ENCODE data around the gene LCA5L. TPM values are rescaled to one million over a fixed set of nuclear protein-coding genes. Genes with fewer than 3 reads are reported as not detected.

LCA5L gene
- total and polyA plus RNA-seq, 2 donors (not counting 1 experiment from before 2014, with no cell fraction given), result 0.62 TPM; not detected in 1

DNA sequence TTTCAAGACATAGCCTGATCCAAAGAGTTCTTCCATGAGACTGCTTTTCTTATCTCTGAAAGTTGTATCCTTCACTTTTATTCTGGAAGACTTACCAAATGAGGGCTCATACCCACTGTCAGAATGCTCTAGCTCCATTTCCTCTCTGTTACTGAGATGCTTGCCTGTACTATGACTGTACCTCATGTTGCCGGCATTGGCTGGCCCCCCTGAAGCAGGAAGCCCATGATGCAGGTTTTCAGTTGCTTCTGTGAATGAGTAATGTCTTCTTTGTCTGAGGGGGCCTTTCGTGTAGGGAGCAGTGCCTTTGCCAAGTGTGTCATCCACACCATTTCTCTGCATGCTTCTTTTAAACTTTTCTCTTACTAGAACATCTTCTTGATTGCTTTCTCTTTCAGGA lies 39.5 kb downstream of the LCA5L start:
- POLR2A ChIA-PET, result no interaction called here
- H3K27ac ChIP-seq (ENCODE audit: low read length in 2 of 2), result no peak overlapping the region
- H3K4me2 ChIP-seq (replicated peaks; ENCODE audit: low read depth, low read length, poor library complexity, severe bottlenecking), result no peak overlapping the region
- no peak overlapping the region for H3K4me3 ChIP-seq (ENCODE audit: control extremely low read depth in 1 of 5, extremely low read depth in 1 of 5, insufficient read depth in 1 of 5, low read depth in 2 of 5, low read length in 4 of 5)
- H3K27me3 ChIP-seq (replicated peaks in 1 of 4; ENCODE audit: control extremely low read depth in 1 of 4, control insufficient read depth in 3 of 4, insufficient read depth in 4 of 4, low read length in 3 of 4), result no peaks in the 10 kb centered on the region
- peaks cover 3 to 9% of the 10 kb centered on the region in 2 experiments for H3K36me3 ChIP-seq (replicated peaks in 1 of 2; ENCODE audit: control extremely low read depth in 1 of 2, control insufficient read depth in 1 of 2, extremely low read depth in 1 of 2, insufficient read depth in 2 of 2, low read length in 1 of 2)
- TF ChIP-seq EZH2 (IDR thresholded peaks at IDR 0.05; ENCODE audit: borderline replicate concordance, insufficient read depth, low read depth, low read length, poor library complexity, severe bottlenecking), result no peak
- TF ChIP-seq, protein P1, sequence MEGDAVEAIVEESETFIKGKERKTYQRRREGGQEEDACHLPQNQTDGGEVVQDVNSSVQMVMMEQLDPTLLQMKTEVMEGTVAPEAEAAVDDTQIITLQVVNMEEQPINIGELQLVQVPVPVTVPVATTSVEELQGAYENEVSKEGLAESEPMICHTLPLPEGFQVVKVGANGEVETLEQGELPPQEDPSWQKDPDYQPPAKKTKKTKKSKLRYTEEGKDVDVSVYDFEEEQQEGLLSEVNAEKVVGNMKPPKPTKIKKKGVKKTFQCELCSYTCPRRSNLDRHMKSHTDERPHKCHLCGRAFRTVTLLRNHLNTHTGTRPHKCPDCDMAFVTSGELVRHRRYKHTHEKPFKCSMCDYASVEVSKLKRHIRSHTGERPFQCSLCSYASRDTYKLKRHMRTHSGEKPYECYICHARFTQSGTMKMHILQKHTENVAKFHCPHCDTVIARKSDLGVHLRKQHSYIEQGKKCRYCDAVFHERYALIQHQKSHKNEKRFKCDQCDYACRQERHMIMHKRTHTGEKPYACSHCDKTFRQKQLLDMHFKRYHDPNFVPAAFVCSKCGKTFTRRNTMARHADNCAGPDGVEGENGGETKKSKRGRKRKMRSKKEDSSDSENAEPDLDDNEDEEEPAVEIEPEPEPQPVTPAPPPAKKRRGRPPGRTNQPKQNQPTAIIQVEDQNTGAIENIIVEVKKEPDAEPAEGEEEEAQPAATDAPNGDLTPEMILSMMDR (IDR thresholded peaks at IDR 0.05), result no peak
- Mint-ChIP-seq H3K27me3 (no peaks in the 10 kb centered on the region), H3K4me1 (no peaks in the 10 kb centered on the region), H3K27ac (no peak overlapping the region), H3K9me3 (ENCODE audit: insufficient read depth) (no peaks in the 10 kb centered on the region), H3K4me3 (no peak overlapping the region)
- H3K9me3 ChIP-seq (ENCODE audit: control extremely low read depth in 1 of 3, control insufficient read depth in 2 of 3, insufficient read depth in 1 of 3, low read length in 2 of 3), result peaks cover 0 to 7% (median 2%) of the 10 kb centered on the region in 3 donors
- H4K20me1 ChIP-seq (ENCODE audit: control insufficient read depth, insufficient read depth, low read length, poor library complexity, severe bottlenecking), result no peaks in the 10 kb centered on the region
- H3K4me1 ChIP-seq (ENCODE audit: control insufficient read depth in 2 of 2, insufficient read depth in 2 of 2, low read length in 2 of 2), result no peaks in the 10 kb centered on the region
- no peak overlapping the region for H2AFZ ChIP-seq (ENCODE audit: insufficient read depth, low read depth, low read length, poor library complexity, severe bottlenecking)
- CTCF ChIA-PET, result no interaction called here
- WGBS (ENCODE audit: insufficient coverage), result no CpG with 5 or more reads among the region's 2 CpGs
- H3K79me2 ChIP-seq (ENCODE audit: control insufficient read depth, insufficient read depth, low read length), result no peaks in the 10 kb centered on the region
- DNase-seq (no peak), ATAC-seq (ENCODE audit: low read depth) (no peak)
- intact Hi-C loops (cut with micrococcal nuclease), result no loop called here
- no peak overlapping the region for H3K9ac ChIP-seq (ENCODE audit: low read length)

DNA sequence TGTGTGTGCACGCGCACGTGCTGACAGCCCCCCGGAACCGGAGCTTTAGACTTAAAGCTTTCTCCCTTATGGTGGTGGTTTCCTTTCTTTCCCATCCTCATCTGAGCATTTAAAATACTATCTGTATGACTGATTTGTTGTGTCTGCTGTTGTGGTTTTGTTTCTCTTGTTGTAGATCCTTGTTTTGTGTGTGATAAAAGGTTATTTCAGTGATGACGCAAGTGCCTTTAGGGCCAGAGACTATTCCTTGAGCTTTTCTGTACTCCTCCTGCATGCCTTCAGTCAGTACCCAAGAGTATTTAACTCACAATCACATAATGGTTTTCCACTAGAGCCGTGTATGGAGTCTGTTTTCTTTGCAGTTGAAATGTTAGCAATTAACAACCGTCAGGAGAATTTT lies 45.4 kb downstream of the LCA5L start:
- Mint-ChIP-seq H3K9me3 (ENCODE audit: insufficient read depth) (no peaks in the 10 kb centered on the region), H3K4me3 (no peak overlapping the region), H3K27ac (no peak overlapping the region), H3K27me3 (no peaks in the 10 kb centered on the region), H3K4me1 (no peaks in the 10 kb centered on the region)
- H3K4me1 ChIP-seq (ENCODE audit: control insufficient read depth in 2 of 2, insufficient read depth in 2 of 2, low read length in 2 of 2), result no peaks in the 10 kb centered on the region
- 0% methylated on average over 1 of the region's 8 CpGs for WGBS (ENCODE audit: insufficient coverage)
- H3K27ac ChIP-seq (ENCODE audit: low read length in 2 of 2), result no peak overlapping the region
- H3K36me3 ChIP-seq (replicated peaks in 1 of 2; ENCODE audit: control extremely low read depth in 1 of 2, control insufficient read depth in 1 of 2, extremely low read depth in 1 of 2, insufficient read depth in 2 of 2, low read length in 1 of 2), result peaks cover 3 to 7% of the 10 kb centered on the region in 2 experiments
- H4K20me1 ChIP-seq (ENCODE audit: control insufficient read depth, insufficient read depth, low read length, poor library complexity, severe bottlenecking), result no peaks in the 10 kb centered on the region
- TF ChIP-seq EZH2 (IDR thresholded peaks at IDR 0.05; ENCODE audit: borderline replicate concordance, insufficient read depth, low read depth, low read length, poor library complexity, severe bottlenecking), result no peak
- TF ChIP-seq, protein P1 (IDR thresholded peaks at IDR 0.05), result no peak
- ATAC-seq (ENCODE audit: low read depth) (no peak), DNase-seq (no peak)
- H3K4me2 ChIP-seq (replicated peaks; ENCODE audit: low read depth, low read length, poor library complexity, severe bottlenecking), result no peak overlapping the region
- intact Hi-C loops (cut with micrococcal nuclease), result no loop called here
- no peak overlapping the region for H3K9ac ChIP-seq (ENCODE audit: low read length)
- POLR2A ChIA-PET, result no interaction called here
- H3K79me2 ChIP-seq (ENCODE audit: control insufficient read depth, insufficient read depth, low read length), result no peaks in the 10 kb centered on the region
- H3K4me3 ChIP-seq (ENCODE audit: control extremely low read depth in 1 of 5, extremely low read depth in 1 of 5, insufficient read depth in 1 of 5, low read depth in 2 of 5, low read length in 4 of 5), result no peak overlapping the region
- H3K9me3 ChIP-seq (ENCODE audit: control extremely low read depth in 1 of 3, control insufficient read depth in 2 of 3, insufficient read depth in 1 of 3, low read length in 2 of 3), result no peaks in the 10 kb centered on the region
- no peak overlapping the region for H2AFZ ChIP-seq (ENCODE audit: insufficient read depth, low read depth, low read length, poor library complexity, severe bottlenecking)
- no peaks in the 10 kb centered on the region for H3K27me3 ChIP-seq (replicated peaks in 1 of 4; ENCODE audit: control extremely low read depth in 1 of 4, control insufficient read depth in 3 of 4, insufficient read depth in 4 of 4, low read length in 3 of 4)
- CTCF ChIA-PET, result interaction anchor here (1.1 kb wide), 1 partner anchor 13 kb away, joined by 4 read pairs; no protein-coding TSS in a partner anchor

Data from B cell (primary cell).